ENCODE results near the gene SDK1. TPM values are rescaled to one million over a fixed set of nuclear protein-coding genes. Genes with fewer than 3 reads are reported as not detected.

SDK1 gene
- total RNA-seq, 4 donors from 2014 or later, result 2.0 to 9.3 (median 3.8) TPM

GRCh38 chr7:3795141-3795540 lies 494.1 kb downstream of the SDK1 start:
- no peaks in the 10 kb centered on the region for H3K36me3 ChIP-seq

GRCh38 chr7:3795781-3796180 lies 494.7 kb downstream of the SDK1 start:
- WGBS, 2 donors, result 58 to 70% methylated on average over 3 of the region's 3 CpGs
- Histone ChIP-seq H3K4me1 (no peaks in the 10 kb centered on the region), H3K27me3 (no peaks in the 10 kb centered on the region), H3K4me3 (no peak overlapping the region), H3K27ac (no peak overlapping the region), H3K36me3 (no peaks in the 10 kb centered on the region), H3K9me3 (no peaks in the 10 kb centered on the region)
- intact Hi-C loops (cut with DNase I), result no loop called here
- TF ChIP-seq CTCF (IDR thresholded peaks at IDR 0.05), result no peak
- no peak for TF ChIP-seq POLR2A (IDR thresholded peaks at IDR 0.05)
- DNase-seq, result no peak

More at GRCh38 chr7:3795141-3795540, 494.1 kb downstream of the SDK1 start:
- DNase-seq, result no peak
- Histone ChIP-seq H3K27ac (no peak overlapping the region), H3K4me3 (no peak overlapping the region), H3K4me1 (no peaks in the 10 kb centered on the region), H3K9me3 (no peaks in the 10 kb centered on the region), H3K27me3 (peaks cover 0 to under 1% (median 0%) of the 10 kb centered on the region in 4 donors)
- no peak for TF ChIP-seq CTCF (IDR thresholded peaks at IDR 0.05)
- WGBS, 2 donors, result 53 to 54% methylated on average over 4 of the region's 4 CpGs
- intact Hi-C loops (cut with DNase I), result no loop called here

- intact Hi-C loops (cut with DNase I), result no loop called here
- WGBS, 2 donors, result 73 to 78% methylated on average over 3 of the region's 3 CpGs
- no peaks in the 10 kb centered on the region for H3K9me3 ChIP-seq
- H3K4me1 ChIP-seq, result no peaks in the 10 kb centered on the region
- H3K27me3 ChIP-seq, result no peaks in the 10 kb centered on the region
- TF ChIP-seq CTCF (IDR thresholded peaks at IDR 0.05) (no peak), POLR2A (IDR thresholded peaks at IDR 0.05) (no peak)
- H3K36me3 ChIP-seq, result no peaks in the 10 kb centered on the region
- H3K27ac ChIP-seq, result no peak overlapping the region
- no peak for DNase-seq
- no peak overlapping the region for H3K4me3 ChIP-seq
Measured at GRCh38 chr7:3805151-3805550, 504.1 kb downstream of the SDK1 start.

- Histone ChIP-seq H3K9me3 (no peaks in the 10 kb centered on the region), H3K36me3 (no peaks in the 10 kb centered on the region), H3K27ac (no peak overlapping the region), H3K4me3 (no peak overlapping the region), H3K4me1 (no peaks in the 10 kb centered on the region), H3K27me3 (no peaks in the 10 kb centered on the region)
- intact Hi-C loops (cut with DNase I), result no loop called here
- WGBS, 2 donors, result 80 to 82% methylated on average over 8 of the region's 8 CpGs
- no peak for TF ChIP-seq POLR2A (IDR thresholded peaks at IDR 0.05)
- no peak for TF ChIP-seq CTCF (IDR thresholded peaks at IDR 0.05)
- no peak for DNase-seq
Measured at GRCh38 chr7:3806516-3806915, 505.5 kb downstream of the SDK1 start.

GRCh38 chr7:3807824-3808223 lies 506.8 kb downstream of the SDK1 start:
- WGBS, 2 donors, result 90 to 94% methylated on average over 8 to 9 of the region's 9 CpGs
- Histone ChIP-seq H3K4me3 (no peak overlapping the region), H3K27ac (no peak overlapping the region), H3K4me1 (no peaks in the 10 kb centered on the region), H3K27me3 (no peaks in the 10 kb centered on the region), H3K9me3 (no peaks in the 10 kb centered on the region), H3K36me3 (no peaks in the 10 kb centered on the region)
- intact Hi-C loops (cut with DNase I), result no loop called here
- DNase-seq, result no peak
- no peak for TF ChIP-seq CTCF (IDR thresholded peaks at IDR 0.05)
- no peak for TF ChIP-seq POLR2A (IDR thresholded peaks at IDR 0.05)
